Measurements from ENCODE around the gene PIK3AP1. TPM values are rescaled to one million over a fixed set of nuclear protein-coding genes. Genes with fewer than 3 reads are reported as not detected.
A peak's percentile ranks its signal among the peaks of the same experiment; 100 is the strongest.

The PIK3AP1 gene
- total RNA-seq, 1 donor from 2014 or later, result 0.49 TPM

GRCh38 chr10:96587264-96588059, 132.9 kb downstream of the PIK3AP1 start:
- no peak for DNase-seq
- Mint-ChIP-seq H3K27ac (ENCODE audit: unreplicated experiment) (peak overlapping the region; percentile 95), H3K4me3 (ENCODE audit: unreplicated experiment) (no peak overlapping the region), H3K27me3 (ENCODE audit: unreplicated experiment) (peaks cover 2% of the 10 kb centered on the region), H3K36me3 (ENCODE audit: unreplicated experiment) (no peaks in the 10 kb centered on the region), H3K4me1 (ENCODE audit: low read depth, unreplicated experiment) (no peaks in the 10 kb centered on the region), H3K9me3 (ENCODE audit: unreplicated experiment) (peaks cover 6% of the 10 kb centered on the region)
- TF ChIP-seq CTCF (IDR thresholded peaks at IDR 0.05; ENCODE audit: partially characterized antibody, unreplicated experiment), result no peak

GRCh38 chr10:96586419-96587263, 133.7 kb downstream of the PIK3AP1 start, which contains the start of gene TM9SF3:
Gene TM9SF3 (minus strand): TSS chr10:96587012. CDS start chr10:96586835, 177 bp downstream.
- Mint-ChIP-seq H3K27me3 (ENCODE audit: unreplicated experiment) (peaks cover 2% of the 10 kb centered on the region), H3K36me3 (ENCODE audit: unreplicated experiment) (no peaks in the 10 kb centered on the region), H3K4me1 (ENCODE audit: low read depth, unreplicated experiment) (peaks cover under 1% of the 10 kb centered on the region), H3K27ac (ENCODE audit: unreplicated experiment) (peak within 1 kb of the TSS; percentile 95), H3K9me3 (ENCODE audit: unreplicated experiment) (peaks cover 6% of the 10 kb centered on the region), H3K4me3 (ENCODE audit: unreplicated experiment) (peak within 1 kb of the TSS; percentile 90)
- TF ChIP-seq CTCF (IDR thresholded peaks at IDR 0.05; ENCODE audit: partially characterized antibody, unreplicated experiment), result no peak
- peak; percentile 93 for DNase-seq

DNA sequence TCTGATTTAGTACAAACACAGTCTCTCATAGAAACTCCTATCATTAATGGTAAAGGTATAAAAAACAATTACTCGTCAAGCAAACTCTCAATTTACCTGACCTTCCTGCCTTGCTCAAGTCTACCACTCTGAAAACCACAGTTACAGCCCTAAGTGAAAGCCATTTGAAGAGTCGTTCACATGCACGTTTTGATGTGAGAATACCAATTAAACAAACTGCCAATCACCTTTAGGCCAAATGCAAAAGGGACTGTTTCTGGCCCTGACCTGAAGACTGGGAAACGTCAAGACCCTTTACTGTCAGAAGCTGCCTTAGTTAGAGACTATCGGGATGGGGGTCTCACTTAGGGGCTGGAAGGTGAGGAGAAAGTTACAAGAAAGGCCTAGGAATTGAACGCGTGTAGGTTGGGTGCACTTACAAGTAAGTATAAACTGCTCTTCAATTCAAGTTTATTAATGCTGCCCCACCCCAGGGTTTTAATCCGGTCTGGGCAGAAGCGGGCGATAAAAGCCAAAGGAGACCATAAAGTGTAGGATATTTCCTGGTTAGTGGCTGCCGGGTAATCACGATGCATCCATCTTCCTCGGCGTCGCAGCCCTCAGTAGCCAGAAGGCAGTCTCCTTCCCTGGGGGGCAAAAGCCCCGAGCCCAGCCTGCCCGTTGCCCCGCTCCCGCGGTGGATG, 134.4 kb downstream of the PIK3AP1 start:
- peak overlapping the region; percentile 90 for H3K4me3 Mint-ChIP-seq (ENCODE audit: unreplicated experiment)

GRCh38 chr10:96584474-96584873, 135.8 kb downstream of the PIK3AP1 start:
- TF ChIP-seq CTCF (IDR thresholded peaks at IDR 0.05; ENCODE audit: partially characterized antibody, unreplicated experiment), result no peak
- peaks cover 2% of the 10 kb centered on the region for H3K27me3 Mint-ChIP-seq (ENCODE audit: unreplicated experiment)
- no peak overlapping the region for H3K4me3 Mint-ChIP-seq (ENCODE audit: unreplicated experiment)
- peaks cover 2% of the 10 kb centered on the region for H3K4me1 Mint-ChIP-seq (ENCODE audit: low read depth, unreplicated experiment)
- H3K27ac Mint-ChIP-seq (ENCODE audit: unreplicated experiment), result no peak overlapping the region
- peaks cover 6% of the 10 kb centered on the region for H3K9me3 Mint-ChIP-seq (ENCODE audit: unreplicated experiment)
- DNase-seq, result no peak
- H3K36me3 Mint-ChIP-seq (ENCODE audit: unreplicated experiment), result no peaks in the 10 kb centered on the region

More for the DNA sequence above, 134.4 kb downstream of the PIK3AP1 start:
- no peaks in the 10 kb centered on the region for H3K27me3 Mint-ChIP-seq (ENCODE audit: unreplicated experiment)
- peaks cover 6% of the 10 kb centered on the region for H3K9me3 Mint-ChIP-seq (ENCODE audit: unreplicated experiment)
- H3K36me3 Mint-ChIP-seq (ENCODE audit: unreplicated experiment), result no peaks in the 10 kb centered on the region
- H3K27ac Mint-ChIP-seq (ENCODE audit: unreplicated experiment), result peak overlapping the region; percentile 87
- H3K4me1 Mint-ChIP-seq (ENCODE audit: low read depth, unreplicated experiment), result peaks cover 2% of the 10 kb centered on the region
- no peak for TF ChIP-seq CTCF (IDR thresholded peaks at IDR 0.05; ENCODE audit: partially characterized antibody, unreplicated experiment)
- DNase-seq, result no peak

Data from glutamatergic neuron (in vitro differentiated cells).